Measurements from ENCODE around the gene SCAP. TPM values are rescaled to one million over a fixed set of nuclear protein-coding genes. Genes with fewer than 3 reads are reported as not detected.

The SCAP gene
- total RNA-seq, 1 donor from 2014 or later, result 49.7 TPM

- TF ChIP-seq CTCF (IDR thresholded peaks at IDR 0.05), result peak; percentile 44
- H3K4me1 Mint-ChIP-seq (ENCODE audit: low read depth), result peaks cover 14% of the 10 kb centered on the region
- H3K27ac Mint-ChIP-seq (ENCODE audit: unreplicated experiment), result no peak overlapping the region
- no peaks in the 10 kb centered on the region for H3K9me3 Mint-ChIP-seq (ENCODE audit: low read depth)
- DNase-seq (ENCODE audit: low spot score), result no peak
- peaks cover 6% of the 10 kb centered on the region for H3K36me3 Mint-ChIP-seq (ENCODE audit: low read depth)
- no peaks in the 10 kb centered on the region for H3K27me3 Mint-ChIP-seq (ENCODE audit: low read depth)
- no peak overlapping the region for H3K4me3 Mint-ChIP-seq (ENCODE audit: unreplicated experiment)
Measured at GRCh38 chr3:47440131-47440530, 35.6 kb downstream of the SCAP start.

DNA sequence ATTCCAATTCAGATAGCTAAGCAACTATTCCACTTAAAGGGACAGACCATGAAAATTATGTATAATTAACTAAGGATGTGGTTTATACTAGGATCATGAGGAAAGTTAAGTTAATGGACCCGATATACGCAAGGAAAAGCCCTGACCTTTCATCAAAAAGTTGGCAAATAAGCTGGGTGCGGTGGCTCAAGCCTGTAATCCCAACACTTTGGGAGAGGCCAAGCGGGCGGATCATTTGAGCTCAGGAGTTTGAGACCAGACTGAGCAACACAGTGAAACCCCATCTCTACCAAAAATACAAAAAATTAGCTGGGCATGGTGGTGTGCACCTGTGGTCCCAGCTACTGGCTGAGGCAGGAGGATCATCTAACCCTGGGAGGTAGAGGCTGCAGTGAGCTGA lies 39.6 kb downstream of the SCAP start:
- no peak for DNase-seq (ENCODE audit: low spot score)
- Mint-ChIP-seq H3K27ac (ENCODE audit: unreplicated experiment) (no peak overlapping the region), H3K36me3 (ENCODE audit: low read depth) (peaks cover 25% of the 10 kb centered on the region), H3K4me3 (ENCODE audit: unreplicated experiment) (no peak overlapping the region), H3K9me3 (ENCODE audit: low read depth) (no peaks in the 10 kb centered on the region), H3K27me3 (ENCODE audit: low read depth) (no peaks in the 10 kb centered on the region), H3K4me1 (ENCODE audit: low read depth) (no peaks in the 10 kb centered on the region)
- no peak for TF ChIP-seq CTCF (IDR thresholded peaks at IDR 0.05)

GRCh38 chr3:47434849-47435248 lies 40.9 kb downstream of the SCAP start:
- H3K9me3 Mint-ChIP-seq (ENCODE audit: low read depth), result no peaks in the 10 kb centered on the region
- no peak overlapping the region for H3K4me3 Mint-ChIP-seq (ENCODE audit: unreplicated experiment)
- peaks cover 28% of the 10 kb centered on the region for H3K36me3 Mint-ChIP-seq (ENCODE audit: low read depth)
- no peak for DNase-seq (ENCODE audit: low spot score)
- H3K27ac Mint-ChIP-seq (ENCODE audit: unreplicated experiment), result no peak overlapping the region
- no peaks in the 10 kb centered on the region for H3K4me1 Mint-ChIP-seq (ENCODE audit: low read depth)
- no peak for TF ChIP-seq CTCF (IDR thresholded peaks at IDR 0.05)
- H3K27me3 Mint-ChIP-seq (ENCODE audit: low read depth), result no peaks in the 10 kb centered on the region

DNA sequence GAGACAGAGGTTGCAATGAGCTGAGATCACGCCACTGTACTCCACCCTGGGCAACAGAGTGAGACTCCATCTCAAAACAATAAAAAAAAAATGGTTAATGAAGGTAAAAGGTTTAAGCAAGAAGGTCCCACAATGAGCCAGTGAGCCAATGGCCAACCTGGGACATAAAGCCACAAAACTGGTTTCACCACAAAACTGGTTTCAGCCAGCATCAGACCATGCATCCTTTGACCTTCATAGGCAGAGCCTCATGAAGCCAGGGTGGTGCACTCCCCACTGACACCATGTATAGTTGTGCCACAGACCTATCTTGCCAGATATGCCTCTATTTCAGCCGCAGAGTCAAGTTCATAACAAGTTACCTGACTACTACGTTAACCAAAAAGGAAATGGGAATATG lies 41.9 kb downstream of the SCAP start:
- Mint-ChIP-seq H3K4me1 (ENCODE audit: low read depth) (no peaks in the 10 kb centered on the region), H3K9me3 (ENCODE audit: low read depth) (no peaks in the 10 kb centered on the region), H3K36me3 (ENCODE audit: low read depth) (peaks cover 30% of the 10 kb centered on the region), H3K27ac (ENCODE audit: unreplicated experiment) (no peak overlapping the region), H3K4me3 (ENCODE audit: unreplicated experiment) (no peak overlapping the region), H3K27me3 (ENCODE audit: low read depth) (no peaks in the 10 kb centered on the region)
- no peak for TF ChIP-seq CTCF (IDR thresholded peaks at IDR 0.05)
- no peak for DNase-seq (ENCODE audit: low spot score)

GRCh38 chr3:47432673-47433072 lies 43.1 kb downstream of the SCAP start:
- Mint-ChIP-seq H3K4me1 (ENCODE audit: low read depth) (no peaks in the 10 kb centered on the region), H3K36me3 (ENCODE audit: low read depth) (peaks cover 28% of the 10 kb centered on the region), H3K9me3 (ENCODE audit: low read depth) (no peaks in the 10 kb centered on the region), H3K27me3 (ENCODE audit: low read depth) (no peaks in the 10 kb centered on the region), H3K27ac (ENCODE audit: unreplicated experiment) (no peak overlapping the region), H3K4me3 (ENCODE audit: unreplicated experiment) (no peak overlapping the region)
- no peak for TF ChIP-seq CTCF (IDR thresholded peaks at IDR 0.05)
- DNase-seq (ENCODE audit: low spot score), result no peak
